WTC11 (cell line): ENCODE data around the gene LMO1. TPM values are rescaled to one million over a fixed set of nuclear protein-coding genes. Genes with fewer than 3 reads are reported as not detected.

Experiments
- ATAC-seq: fragments of 200-7000 bp; cut with Tn5 transposase; 2 replicates; pipeline ENCODE4 v1.10.0; 2021; ENCODE audit warnings: mild to moderate bottlenecking, moderate library complexity
- Bru-seq: library from RNA; stranded (reverse); fragments of 400-500 nt; gene quantifications from one replicate; lab custom pipeline; 2021; lab: Mats Ljungman, UMichigan
- CTCF ChIA-PET: fragments of 300-600 bp; sonication (Branson Sonifier 250); formaldehyde crosslinking; loops from one replicate; lab custom pipeline; 2021; ENCODE audit warnings: antibody characterized with exemption; lab: Charles Lee
- POLR2A ChIA-PET: fragments of 350-600 bp; sonication (Branson Sonifier 250); formaldehyde crosslinking; loops from one replicate; lab custom pipeline; 2021; ENCODE audit warnings: antibody characterized with exemption; lab: Charles Lee
- DNase-seq: peaks from one replicate; pipeline ENCODE4 v3.0.0; 2021; ENCODE audit warnings: low spot score
- H3K27ac Mint-ChIP-seq: 2 replicates; pipeline ENCODE4 v1.8.0; 2021; ENCODE audit warnings: mixed read lengths
- H3K27me3 Mint-ChIP-seq: 2 replicates; pipeline ENCODE4 v1.8.0; 2021; ENCODE audit warnings: low read depth, mild to moderate bottlenecking, moderate library complexity, mixed read lengths
- H3K36me3 Mint-ChIP-seq: 2 replicates; pipeline ENCODE4 v1.8.0; 2021; ENCODE audit warnings: mixed read lengths
- H3K4me1 Mint-ChIP-seq: 2 replicates; pipeline ENCODE4 v1.8.0; 2022; ENCODE audit warnings: mixed read lengths
- H3K4me3 Mint-ChIP-seq: 2 replicates; pipeline ENCODE4 v1.8.0; 2021; ENCODE audit warnings: mild to moderate bottlenecking, moderate library complexity, mixed read lengths
- H3K9me3 Mint-ChIP-seq: 2 replicates; pipeline ENCODE4 v1.8.0; 2021; ENCODE audit warnings: mixed read lengths
- CREB1 ChIP-seq: sonication (generic); formaldehyde crosslinking; IDR thresholded peaks from 2 replicates; pipeline ENCODE4 v1.8.0; 2023; ENCODE audit warnings: mild to moderate bottlenecking, missing genetic modification reagents
- CTCF ChIP-seq: fragments of 200-600 bp; IDR thresholded peaks from 2 replicates; pipeline ENCODE4 v1.8.0; 2022; ENCODE audit warnings: antibody characterized with exemption
- E2F5 ChIP-seq: sonication (generic); formaldehyde crosslinking; IDR thresholded peaks from 2 replicates; pipeline ENCODE4 v1.8.1; 2022; ENCODE audit warnings: mild to moderate bottlenecking, moderate library complexity, missing genetic modification reagents
- EMX1 ChIP-seq: fragments of 250-450 bp; sonication (Bioruptor Pico); IDR thresholded peaks from 2 replicates; pipeline ENCODE4 v1.8.0; 2021; ENCODE audit warnings: mild to moderate bottlenecking
- ETV6 ChIP-seq: sonication (generic); formaldehyde crosslinking; IDR thresholded peaks from 2 replicates; pipeline ENCODE4 v1.8.1; 2022; ENCODE audit warnings: mild to moderate bottlenecking, missing genetic modification reagents
- GABPB1 ChIP-seq: sonication (generic); formaldehyde crosslinking; IDR thresholded peaks from 2 replicates; pipeline ENCODE4 v1.8.1; 2023; ENCODE audit warnings: mild to moderate bottlenecking, missing genetic modification reagents
- HMGA2 ChIP-seq: fragments of 250-450 bp; sonication (Bioruptor Pico); IDR thresholded peaks from 2 replicates; pipeline ENCODE4 v1.4.0; 2021; ENCODE audit warnings: mild to moderate bottlenecking, moderate library complexity
- JUN ChIP-seq: sonication (generic); formaldehyde crosslinking; IDR thresholded peaks from 2 replicates; pipeline ENCODE4 v1.8.0; 2023; ENCODE audit warnings: mild to moderate bottlenecking, missing genetic modification reagents
- KAT7 ChIP-seq: sonication (generic); formaldehyde crosslinking; IDR thresholded peaks from 2 replicates; pipeline ENCODE4 v1.8.1; 2023; ENCODE audit warnings: missing genetic modification reagents, mild to moderate bottlenecking, borderline replicate concordance
- NFATC4 ChIP-seq: fragments of 250-450 bp; sonication (Bioruptor Pico); IDR thresholded peaks from 2 replicates; pipeline ENCODE4 v1.9.0; 2021; ENCODE audit warnings: mild to moderate bottlenecking
- RELA ChIP-seq: sonication (generic); formaldehyde crosslinking; IDR thresholded peaks from 2 replicates; pipeline ENCODE4 v1.8.1; 2022; ENCODE audit warnings: missing genetic modification reagents, mild to moderate bottlenecking, borderline replicate concordance
- SOX15 ChIP-seq: fragments of 250-450 bp; sonication (Bioruptor Pico); IDR thresholded peaks from 2 replicates; pipeline ENCODE4 v1.9.0; 2021; ENCODE audit warnings: mild to moderate bottlenecking
- SP1 ChIP-seq: sonication (generic); formaldehyde crosslinking; conservative IDR thresholded peaks from 2 replicates; pipeline ENCODE4 v1.8.1; 2022; ENCODE audit warnings: missing genetic modification reagents
- TEAD1 ChIP-seq: sonication (generic); formaldehyde crosslinking; IDR thresholded peaks from 2 replicates; pipeline ENCODE4 v1.8.0; 2022; ENCODE audit warnings: mild to moderate bottlenecking, missing genetic modification reagents
- TP53 ChIP-seq: sonication (generic); formaldehyde crosslinking; IDR thresholded peaks from 2 replicates; pipeline ENCODE4 v1.8.1; 2023; ENCODE audit warnings: mild to moderate bottlenecking, missing genetic modification reagents
- ZBTB21 ChIP-seq: sonication (generic); formaldehyde crosslinking; IDR thresholded peaks from 2 replicates; pipeline ENCODE4 v1.8.1; 2023; ENCODE audit warnings: mild to moderate bottlenecking, missing genetic modification reagents, borderline replicate concordance
- ZNF281 ChIP-seq: sonication (generic); formaldehyde crosslinking; IDR thresholded peaks from 2 replicates; pipeline ENCODE4 v1.8.0; 2023; ENCODE audit warnings: mild to moderate bottlenecking, missing genetic modification reagents
- ZNF423 ChIP-seq: fragments of 250-450 bp; sonication (Bioruptor Pico); IDR thresholded peaks from 2 replicates; pipeline ENCODE4 v2.1.2; 2022; ENCODE audit warnings: mild to moderate bottlenecking, moderate library complexity
- ZNF671 ChIP-seq: fragments of 250-450 bp; sonication (Bioruptor Pico); IDR thresholded peaks from 2 replicates; pipeline ENCODE4 v1.8.0; 2021; ENCODE audit warnings: mild to moderate bottlenecking
- long read RNA-seq, 3 experiments: library from RNA in 1 of 3; library from capped mRNA in 1 of 3; library from polyadenylated mRNA in 1 of 3; unstranded in 2 of 3; stranded (forward) in 1 of 3; transcript quantifications; one replicate each; pipeline ENCODE4 v2.0.0, GENCODE V29; 2021
- total RNA-seq: library from RNA; stranded (reverse); gene quantifications from 3 replicates; pipeline ENCODE4 v1.2.3, GENCODE V29; 2021
- TF ChIP-seq, protein P1 (sequence below): sonication (generic); formaldehyde crosslinking; IDR thresholded peaks from 2 replicates; pipeline ENCODE4 v1.8.1; 2022; ENCODE audit warnings: low read depth, missing genetic modification reagents, borderline replicate concordance
- TF ChIP-seq, protein P2 (sequence below): sonication (generic); formaldehyde crosslinking; IDR thresholded peaks from 2 replicates; pipeline ENCODE4 v1.8.0; 2022; ENCODE audit warnings: mild to moderate bottlenecking, missing genetic modification reagents

The LMO1 gene
- total RNA-seq = 0.39 to 0.44 TPM (median 0.44 TPM) in 3 replicates
- percentile 17 among the genes with signal in this experiment for Bru-seq, nascent RNA
- long read RNA-seq, experiment 1, partial matches to known transcripts = 0 of 4 reads
- long read RNA-seq, experiment 1, other reads (novel, unspliced or antisense) = 0 of 4 reads
- long read RNA-seq, experiment 2, partial matches to known transcripts = 1 of 1 reads
- long read RNA-seq, experiment 2, other reads (novel, unspliced or antisense) = 0 of 1 reads
- long read RNA-seq, experiment 3 = 0 reads

DNA sequence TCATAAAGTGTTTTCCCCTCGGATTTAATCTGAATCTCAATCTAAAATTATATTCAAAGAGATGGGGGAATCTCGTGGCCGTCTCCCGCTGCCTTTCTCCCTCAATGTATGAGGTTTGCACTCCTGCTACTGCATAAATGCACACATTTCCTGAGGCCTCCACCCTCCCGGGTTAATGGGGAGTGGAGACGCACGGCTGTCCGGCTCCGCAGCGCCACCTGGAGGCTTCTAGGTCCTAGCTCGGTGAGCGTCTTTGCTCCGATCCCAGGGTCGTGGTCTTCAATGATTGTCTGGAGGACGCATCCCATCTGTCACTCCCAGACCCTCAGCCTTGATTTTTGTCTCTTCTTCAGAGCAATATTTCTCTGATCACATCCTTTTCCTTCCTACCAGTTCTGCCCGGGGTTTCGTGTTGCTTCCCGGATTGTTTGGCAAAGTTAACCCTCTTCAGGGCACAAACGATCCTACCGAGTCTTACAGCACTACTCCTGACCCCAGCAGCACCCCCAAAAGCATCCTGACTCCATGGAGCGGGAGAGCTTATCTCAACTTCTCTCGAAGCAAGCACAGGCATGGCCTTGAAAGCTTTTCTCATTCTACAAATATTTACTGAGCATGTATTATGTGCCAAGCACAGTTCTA is at the start of gene LMO1:
Gene LMO1 (minus strand): TSS at position 110 of the 642 bp plus-strand sequence. CDS start 516 bp downstream, outside the sequence.
- POLR2A ChIA-PET = interaction anchor here (1.1 kb wide), 1 partner anchor 22 kb away, joined by 3 read pairs; no protein-coding TSS in a partner anchor
- CTCF ChIA-PET = interaction anchor here (0.6 to 4.5 kb wide), 60 partner anchors 8 to 784 kb away, joined by 3 to 105 read pairs (median 4); no protein-coding TSS in a partner anchor

GRCh38 chr11:8312986-8313385 is 49.3 kb upstream of the LMO1 start:
- H3K36me3 Mint-ChIP-seq = no peaks in the 10 kb centered on the region
- H3K27ac Mint-ChIP-seq = no peak overlapping the region
- no peak for ATAC-seq
- peaks cover 6% of the 10 kb centered on the region for H3K4me1 Mint-ChIP-seq
- peaks cover 4% of the 10 kb centered on the region; the same call in 1 of the 2 replicates for H3K27me3 Mint-ChIP-seq
- no peak for TF ChIP-seq ZNF423 (CRISPR knock-in tag)
- no peak for TF ChIP-seq CREB1
- no peak for TF ChIP-seq SOX15 (CRISPR knock-in tag)
- no peak for TF ChIP-seq HMGA2
- no peak for TF ChIP-seq KAT7 (CRISPR knock-in tag)
- TF ChIP-seq ETV6 (CRISPR knock-in tag) = no peak
- TF ChIP-seq TEAD1 (CRISPR knock-in tag) = no peak
- no peak for TF ChIP-seq ZBTB21 (CRISPR knock-in tag)
- no peak for TF ChIP-seq SP1
- no peak for TF ChIP-seq E2F5 (CRISPR knock-in tag)
- TF ChIP-seq TP53 (CRISPR knock-in tag) = no peak
- TF ChIP-seq NFATC4 (CRISPR knock-in tag) = no peak
- TF ChIP-seq, protein P1, sequence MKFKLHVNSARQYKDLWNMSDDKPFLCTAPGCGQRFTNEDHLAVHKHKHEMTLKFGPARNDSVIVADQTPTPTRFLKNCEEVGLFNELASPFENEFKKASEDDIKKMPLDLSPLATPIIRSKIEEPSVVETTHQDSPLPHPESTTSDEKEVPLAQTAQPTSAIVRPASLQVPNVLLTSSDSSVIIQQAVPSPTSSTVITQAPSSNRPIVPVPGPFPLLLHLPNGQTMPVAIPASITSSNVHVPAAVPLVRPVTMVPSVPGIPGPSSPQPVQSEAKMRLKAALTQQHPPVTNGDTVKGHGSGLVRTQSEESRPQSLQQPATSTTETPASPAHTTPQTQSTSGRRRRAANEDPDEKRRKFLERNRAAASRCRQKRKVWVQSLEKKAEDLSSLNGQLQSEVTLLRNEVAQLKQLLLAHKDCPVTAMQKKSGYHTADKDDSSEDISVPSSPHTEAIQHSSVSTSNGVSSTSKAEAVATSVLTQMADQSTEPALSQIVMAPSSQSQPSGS (CRISPR knock-in tag) = no peak
- TF ChIP-seq, protein P2, sequence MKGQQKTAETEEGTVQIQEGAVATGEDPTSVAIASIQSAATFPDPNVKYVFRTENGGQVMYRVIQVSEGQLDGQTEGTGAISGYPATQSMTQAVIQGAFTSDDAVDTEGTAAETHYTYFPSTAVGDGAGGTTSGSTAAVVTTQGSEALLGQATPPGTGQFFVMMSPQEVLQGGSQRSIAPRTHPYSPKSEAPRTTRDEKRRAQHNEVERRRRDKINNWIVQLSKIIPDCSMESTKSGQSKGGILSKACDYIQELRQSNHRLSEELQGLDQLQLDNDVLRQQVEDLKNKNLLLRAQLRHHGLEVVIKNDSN (CRISPR knock-in tag) = no peak
- TF ChIP-seq RELA (CRISPR knock-in tag) = no peak
- TF ChIP-seq JUN (CRISPR knock-in tag) = no peak
- no peak for TF ChIP-seq GABPB1
- no peak for TF ChIP-seq ZNF281 (CRISPR knock-in tag)
- no peak for TF ChIP-seq EMX1 (CRISPR knock-in tag)
- TF ChIP-seq ZNF671 (CRISPR knock-in tag) = no peak
- TF ChIP-seq, all 79 proteins: peak for 0
- ChIA-PET POLR2A (no interaction called here), CTCF (no interaction called here)
- H3K4me3 Mint-ChIP-seq = no peak overlapping the region
- DNase-seq = no peak
- H3K9me3 Mint-ChIP-seq = no peaks in the 10 kb centered on the region

More for the DNA sequence above, at the start of gene LMO1:
- Mint-ChIP-seq H3K36me3 (no peaks in the 10 kb centered on the region), H3K27ac (no peak within 1 kb of the TSS), H3K9me3 (no peaks in the 10 kb centered on the region), H3K27me3 (peaks cover 86% of the 10 kb centered on the region), H3K4me3 (peak within 1 kb of the TSS; percentile 71), H3K4me1 (peaks cover 16% of the 10 kb centered on the region)
- ATAC-seq (peak; percentile 53), DNase-seq (peak; percentile 91)
- TF ChIP-seq CTCF = peak; percentile 76
- no peak for TF ChIP-seq ETV6 (CRISPR knock-in tag)
